ENCODE measurements around the gene ADAMTS2.

GRCh38 chr5:179246227-179246626, 99.0 kb downstream of the ADAMTS2 start:
- TF ChIP-seq CTCF (IDR thresholded peaks at IDR 0.05) = no peak
- TF ChIP-seq POLR2A (IDR thresholded peaks at IDR 0.05) = no peak

Data from transverse colon (tissue), 3 donors.